Fibroblast of villous mesenchyme (primary cell): ENCODE results near the gene MBNL1. TPM values are rescaled to one million over a fixed set of nuclear protein-coding genes. Genes with fewer than 3 reads are reported as not detected.
A peak's percentile ranks its signal among the peaks of the same experiment; 100 is the strongest.

ENCODE experiments used
- DNase-seq: peaks from one replicate; pipeline ENCODE4 v3.0.0-alpha.2; 2010; ENCODE audit warnings: low read depth
- H3K4me3 ChIP-seq: 2 replicates; pipeline ENCODE4 v1.5.1; 2011; ENCODE audit warnings: low read depth, mild to moderate bottlenecking, low read length
- CTCF ChIP-seq: IDR thresholded peaks from 2 replicates; pipeline ENCODE4 v1.5.1; 2012; ENCODE audit warnings: low read depth, mild to moderate bottlenecking, low read length; ENCODE audit not compliant: insufficient read depth
- total RNA-seq: library from RNA; depleted of rRNA; stranded (reverse); fragments of >200 nt; gene quantifications from 2 replicates; pipeline ENCODE4 v1.2.3, GENCODE V29; 2012

The MBNL1 gene
- total RNA-seq, 1 donor = 440 TPM

- no peak overlapping the region for H3K4me3 ChIP-seq
- peak; percentile 67 for DNase-seq
- TF ChIP-seq CTCF = no peak
Measured at GRCh38 chr3:152459118-152459515, 190.4 kb downstream of the MBNL1 start.

DNA sequence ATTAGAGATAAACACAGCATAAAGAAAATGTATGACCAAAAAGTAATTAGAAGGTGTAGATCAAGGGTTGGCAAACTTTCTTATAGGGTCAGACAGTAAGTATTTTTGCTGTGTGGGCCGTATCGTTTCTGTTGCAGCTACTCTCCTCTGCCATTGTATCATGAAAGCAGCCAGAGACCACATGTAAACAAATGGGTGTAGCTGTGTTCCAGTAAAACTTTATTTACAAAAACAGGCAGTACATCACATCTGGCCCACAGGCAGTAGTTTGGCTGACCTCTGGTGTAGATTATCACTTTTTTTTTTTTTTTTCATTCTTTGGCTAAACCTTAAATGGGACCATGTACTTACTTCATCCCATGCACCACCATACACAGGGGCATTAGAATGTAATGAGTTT, 190.8 kb downstream of the MBNL1 start:
- no peak for TF ChIP-seq CTCF
- peak; percentile 87 for DNase-seq
- no peak overlapping the region for H3K4me3 ChIP-seq

DNA sequence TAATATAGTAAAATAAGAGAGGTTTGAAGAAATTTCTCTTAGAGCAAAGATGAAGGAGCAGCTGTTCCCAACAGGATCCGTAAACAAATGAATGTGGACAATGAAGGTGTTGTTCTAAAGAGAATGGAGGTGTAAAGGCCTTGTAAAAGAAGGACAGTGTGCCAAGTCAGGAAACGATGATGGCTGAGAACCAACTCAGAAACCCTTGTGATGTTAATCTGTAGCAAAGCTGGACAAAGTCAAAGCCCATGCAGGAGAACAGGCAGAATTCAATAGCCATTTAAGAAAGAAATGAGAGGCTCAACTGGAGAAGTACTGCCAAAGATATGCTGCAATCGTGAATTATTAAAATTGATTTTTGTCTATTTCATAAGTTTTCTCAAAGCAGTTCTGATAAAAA, 192.2 kb downstream of the MBNL1 start:
- TF ChIP-seq CTCF = no peak
- DNase-seq = no peak
- H3K4me3 ChIP-seq = no peak overlapping the region

DNA sequence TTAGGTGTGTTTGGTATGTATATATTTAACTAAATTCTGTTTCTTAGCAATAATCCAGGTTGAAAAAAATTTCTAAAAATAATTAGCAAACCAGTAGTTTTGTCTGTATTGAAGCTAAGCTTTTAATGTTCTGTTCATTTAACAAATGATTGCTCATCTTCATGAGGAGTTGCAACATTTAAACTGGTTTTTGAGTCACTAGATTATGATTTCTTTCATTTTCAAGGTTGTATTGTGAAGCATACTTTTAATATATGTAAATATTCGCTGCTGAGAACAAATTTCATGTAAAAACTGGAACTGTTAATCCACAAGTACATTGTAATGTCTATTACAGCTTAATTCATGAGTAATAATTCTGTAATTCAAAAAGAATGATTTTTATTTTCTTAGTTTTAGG, 192.7 kb downstream of the MBNL1 start:
- DNase-seq = no peak
- no peak overlapping the region for H3K4me3 ChIP-seq
- no peak for TF ChIP-seq CTCF

DNA sequence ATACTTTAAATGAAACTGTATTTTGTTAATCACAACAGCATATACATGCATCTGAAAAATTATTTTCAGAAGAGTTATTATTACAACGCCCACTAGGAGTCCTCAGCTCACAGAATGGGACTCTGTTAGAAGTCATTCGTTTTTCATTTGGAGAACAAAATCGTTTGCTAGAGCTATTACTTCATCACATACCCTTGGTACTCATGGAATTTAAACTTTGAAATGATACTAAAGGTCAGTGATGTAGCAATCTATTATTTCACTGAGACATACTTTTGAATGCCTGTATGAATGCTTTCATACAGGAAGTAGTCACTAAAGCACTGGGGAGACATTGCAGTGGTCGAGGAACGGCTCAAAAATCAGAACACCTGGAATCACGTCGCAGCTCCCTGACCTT, 198.1 kb downstream of the MBNL1 start:
- DNase-seq = peak; percentile 75
- peak; percentile 60 for TF ChIP-seq CTCF
- H3K4me3 ChIP-seq = no peak overlapping the region

GRCh38 chr3:152469248-152470025, 200.7 kb downstream of the MBNL1 start:
- no peak for DNase-seq
- no peak overlapping the region for H3K4me3 ChIP-seq
- no peak for TF ChIP-seq CTCF

GRCh38 chr3:152470095-152470494, 201.4 kb downstream of the MBNL1 start:
- no peak for DNase-seq
- no peak for TF ChIP-seq CTCF

More at GRCh38 chr3:152470095-152470494, 201.4 kb downstream of the MBNL1 start:
- no peak overlapping the region for H3K4me3 ChIP-seq
